Endodermal cell (in vitro differentiated cells): ENCODE measurements around the gene STX1A. TPM values are rescaled to one million over a fixed set of nuclear protein-coding genes. Genes with fewer than 3 reads are reported as not detected.

ENCODE experiments used
- DNase-seq: peaks from one replicate; pipeline ENCODE4 v3.0.0-alpha.2; 2017
- H3K27ac ChIP-seq: 2 replicates; pipeline ENCODE4 v1.5.1; 2013; ENCODE audit warnings: mild to moderate bottlenecking, low read depth, low read length, moderate library complexity
- H3K27me3 ChIP-seq: 2 replicates; pipeline ENCODE4 v1.6.1; 2013; ENCODE audit warnings: mild to moderate bottlenecking, low read length, moderate library complexity; ENCODE audit not compliant: insufficient read depth, control insufficient read depth, poor library complexity, severe bottlenecking
- H3K36me3 ChIP-seq: 2 replicates; pipeline ENCODE4 v1.7.0; 2013; ENCODE audit warnings: mild to moderate bottlenecking, low read length, moderate library complexity; ENCODE audit not compliant: control insufficient read depth, insufficient read depth
- H3K4me1 ChIP-seq: one replicate; pipeline ENCODE4 v1.7.0; 2013; ENCODE audit warnings: low read length; ENCODE audit not compliant: control insufficient read depth, insufficient read depth
- H3K4me3 ChIP-seq: 2 replicates; pipeline ENCODE4 v1.5.1; 2013; ENCODE audit warnings: mild to moderate bottlenecking, low read length, moderate library complexity
- H3K9ac ChIP-seq: 2 replicates; pipeline ENCODE4 v1.6.1; 2013; ENCODE audit warnings: mild to moderate bottlenecking, low read length, moderate library complexity; ENCODE audit not compliant: poor library complexity, severe bottlenecking; ENCODE audit errors: extremely low read depth
- H3K9me3 ChIP-seq: 2 replicates; pipeline ENCODE4 v1.6.1; 2013; ENCODE audit warnings: mild to moderate bottlenecking, low read length, moderate library complexity; ENCODE audit not compliant: control insufficient read depth
- H3K27ac Mint-ChIP-seq: 2 replicates; pipeline ENCODE4 v1.8.0; 2020; ENCODE audit warnings: mixed read lengths
- H3K27me3 Mint-ChIP-seq: 2 replicates; pipeline ENCODE4 v1.8.0; 2021; ENCODE audit warnings: mild to moderate bottlenecking, mixed read lengths; ENCODE audit not compliant: insufficient read depth
- H3K36me3 Mint-ChIP-seq: 2 replicates; pipeline ENCODE4 v1.8.0; 2020; ENCODE audit warnings: low read depth, mixed read lengths
- H3K4me1 Mint-ChIP-seq: 2 replicates; pipeline ENCODE4 v1.8.0; 2020; ENCODE audit warnings: mixed read lengths
- H3K4me3 Mint-ChIP-seq: 2 replicates; pipeline ENCODE4 v1.8.0; 2020; ENCODE audit warnings: mild to moderate bottlenecking, moderate library complexity, mixed read lengths
- H3K9me3 Mint-ChIP-seq: 2 replicates; pipeline ENCODE4 v1.8.0; 2020; ENCODE audit warnings: mild to moderate bottlenecking, mixed read lengths
- WGBS, 2 experiments: methylation state at CpG; one replicate each; pipeline versions ENCODE4 v1.1.5 to v1.1.7; 2013; ENCODE audit warnings: missing lambda C conversion rate in 2 of 2, mixed read lengths in 1 of 2; ENCODE audit not compliant: insufficient coverage in 1 of 2, insufficient read length in 1 of 2; 5-methylcytosine and 5-hydroxymethylcytosine counted together
- total RNA-seq, 2 donors: library from RNA; stranded (reverse); fragmentation: NEBNext Ultra II Directional in 1 of 2; extraction: Animal tissue kit (Norgen Biotek cat#: 25700) in 1 of 2; gene quantifications; 2 replicates in 1 of 2; 3 replicates in 1 of 2; pipeline ENCODE4 v1.2.1, GENCODE V29; 2021
- TF ChIP-seq, protein P1 (sequence below): fragments of 200-600 bp; sonication (generic); conservative IDR thresholded peaks from 2 replicates; pipeline ENCODE4 v1.5.0; 2021; ENCODE audit warnings: antibody characterized with exemption, mild to moderate bottlenecking

Gene STX1A
- total RNA-seq, 2 donors from 2014 or later, result 23.0 to 34.4 TPM

DNA sequence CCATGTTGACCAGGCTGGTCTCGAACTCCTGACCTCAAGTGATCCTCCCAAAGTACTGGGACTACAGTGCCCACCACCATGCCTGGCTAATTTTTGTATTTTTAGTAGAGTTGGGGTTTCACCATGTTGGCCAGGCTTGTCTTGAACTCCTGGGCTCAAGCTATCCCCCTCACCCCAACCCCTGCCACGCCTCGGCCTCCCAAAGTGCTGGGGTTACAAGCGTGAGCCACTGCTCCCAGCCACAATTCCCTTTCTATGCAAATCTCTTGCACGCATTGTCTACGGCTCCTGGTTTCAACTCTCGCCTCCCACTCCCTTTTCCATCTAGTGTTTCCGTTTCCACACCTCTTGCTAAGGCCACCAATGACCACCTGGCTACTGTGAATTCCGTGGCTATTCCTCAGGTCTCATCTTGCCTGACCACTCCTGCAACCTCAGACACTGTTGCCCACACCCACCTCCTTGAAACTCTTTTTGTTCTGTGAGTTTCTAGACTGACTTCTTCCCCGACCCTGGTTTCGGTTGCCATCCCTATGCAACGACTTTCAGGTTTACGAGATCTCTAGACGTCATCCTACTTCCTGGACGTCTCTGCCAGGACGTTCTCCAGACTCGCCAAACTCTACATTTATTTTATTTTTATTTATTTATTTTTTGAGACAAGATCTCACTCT is 47.2 kb upstream of the STX1A start:
- TF ChIP-seq, protein P1, sequence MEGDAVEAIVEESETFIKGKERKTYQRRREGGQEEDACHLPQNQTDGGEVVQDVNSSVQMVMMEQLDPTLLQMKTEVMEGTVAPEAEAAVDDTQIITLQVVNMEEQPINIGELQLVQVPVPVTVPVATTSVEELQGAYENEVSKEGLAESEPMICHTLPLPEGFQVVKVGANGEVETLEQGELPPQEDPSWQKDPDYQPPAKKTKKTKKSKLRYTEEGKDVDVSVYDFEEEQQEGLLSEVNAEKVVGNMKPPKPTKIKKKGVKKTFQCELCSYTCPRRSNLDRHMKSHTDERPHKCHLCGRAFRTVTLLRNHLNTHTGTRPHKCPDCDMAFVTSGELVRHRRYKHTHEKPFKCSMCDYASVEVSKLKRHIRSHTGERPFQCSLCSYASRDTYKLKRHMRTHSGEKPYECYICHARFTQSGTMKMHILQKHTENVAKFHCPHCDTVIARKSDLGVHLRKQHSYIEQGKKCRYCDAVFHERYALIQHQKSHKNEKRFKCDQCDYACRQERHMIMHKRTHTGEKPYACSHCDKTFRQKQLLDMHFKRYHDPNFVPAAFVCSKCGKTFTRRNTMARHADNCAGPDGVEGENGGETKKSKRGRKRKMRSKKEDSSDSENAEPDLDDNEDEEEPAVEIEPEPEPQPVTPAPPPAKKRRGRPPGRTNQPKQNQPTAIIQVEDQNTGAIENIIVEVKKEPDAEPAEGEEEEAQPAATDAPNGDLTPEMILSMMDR, result no peak
- H3K27ac Mint-ChIP-seq, result no peak overlapping the region
- WGBS, 2 experiments, result 89% methylated on average over 14 to 17 of the region's 17 CpGs
- H3K27me3 Mint-ChIP-seq, result peaks cover 30% of the 10 kb centered on the region
- DNase-seq, result no peak
- H3K4me1 Mint-ChIP-seq, result peaks cover 4% of the 10 kb centered on the region
- H3K9ac ChIP-seq, result no peak overlapping the region
- H3K4me3 Mint-ChIP-seq, result no peak overlapping the region
- H3K27ac ChIP-seq, result no peak overlapping the region
- H3K36me3 Mint-ChIP-seq, result peaks cover 6% of the 10 kb centered on the region
- no peaks in the 10 kb centered on the region for H3K4me1 ChIP-seq
- H3K9me3 Mint-ChIP-seq, result no peaks in the 10 kb centered on the region
- H3K36me3 ChIP-seq, result no peaks in the 10 kb centered on the region
- H3K9me3 ChIP-seq, result no peaks in the 10 kb centered on the region
- peaks cover 21% of the 10 kb centered on the region for H3K27me3 ChIP-seq
- no peak overlapping the region for H3K4me3 ChIP-seq

DNA sequence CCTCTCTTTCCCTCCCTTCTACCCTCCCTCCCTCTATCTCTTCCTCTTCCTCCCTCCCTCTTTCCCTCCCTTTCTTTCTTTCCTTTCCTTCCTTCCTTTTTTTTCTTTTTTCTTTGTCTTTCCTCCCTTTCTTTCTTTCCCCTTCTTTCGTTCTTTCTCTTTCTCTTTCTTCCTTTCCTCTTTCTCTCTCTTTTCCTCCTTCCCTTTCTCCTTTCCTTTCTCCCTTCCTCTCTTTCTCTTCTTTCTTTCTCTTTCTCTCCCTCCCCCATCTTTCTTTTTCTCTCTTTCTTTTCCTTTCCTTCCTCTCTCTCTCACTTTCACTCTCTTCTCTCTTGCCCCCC is 43.2 kb upstream of the STX1A start:
- no peaks in the 10 kb centered on the region for H3K36me3 Mint-ChIP-seq
- H3K27me3 ChIP-seq, result no peaks in the 10 kb centered on the region
- TF ChIP-seq, protein P1, result no peak
- 90 to 92% methylated on average over 1 of the region's 1 CpG for WGBS, 2 experiments
- H3K4me1 ChIP-seq, result no peaks in the 10 kb centered on the region
- DNase-seq, result no peak
- no peak overlapping the region for H3K27ac Mint-ChIP-seq
- H3K4me3 ChIP-seq, result no peak overlapping the region
- H3K4me1 Mint-ChIP-seq, result peaks cover 4% of the 10 kb centered on the region
- H3K36me3 ChIP-seq, result no peaks in the 10 kb centered on the region
- no peak overlapping the region for H3K4me3 Mint-ChIP-seq
- H3K27ac ChIP-seq, result no peak overlapping the region
- peaks cover 7% of the 10 kb centered on the region for H3K27me3 Mint-ChIP-seq
- no peaks in the 10 kb centered on the region for H3K9me3 Mint-ChIP-seq
- no peaks in the 10 kb centered on the region for H3K9me3 ChIP-seq
- H3K9ac ChIP-seq, result no peak overlapping the region

DNA sequence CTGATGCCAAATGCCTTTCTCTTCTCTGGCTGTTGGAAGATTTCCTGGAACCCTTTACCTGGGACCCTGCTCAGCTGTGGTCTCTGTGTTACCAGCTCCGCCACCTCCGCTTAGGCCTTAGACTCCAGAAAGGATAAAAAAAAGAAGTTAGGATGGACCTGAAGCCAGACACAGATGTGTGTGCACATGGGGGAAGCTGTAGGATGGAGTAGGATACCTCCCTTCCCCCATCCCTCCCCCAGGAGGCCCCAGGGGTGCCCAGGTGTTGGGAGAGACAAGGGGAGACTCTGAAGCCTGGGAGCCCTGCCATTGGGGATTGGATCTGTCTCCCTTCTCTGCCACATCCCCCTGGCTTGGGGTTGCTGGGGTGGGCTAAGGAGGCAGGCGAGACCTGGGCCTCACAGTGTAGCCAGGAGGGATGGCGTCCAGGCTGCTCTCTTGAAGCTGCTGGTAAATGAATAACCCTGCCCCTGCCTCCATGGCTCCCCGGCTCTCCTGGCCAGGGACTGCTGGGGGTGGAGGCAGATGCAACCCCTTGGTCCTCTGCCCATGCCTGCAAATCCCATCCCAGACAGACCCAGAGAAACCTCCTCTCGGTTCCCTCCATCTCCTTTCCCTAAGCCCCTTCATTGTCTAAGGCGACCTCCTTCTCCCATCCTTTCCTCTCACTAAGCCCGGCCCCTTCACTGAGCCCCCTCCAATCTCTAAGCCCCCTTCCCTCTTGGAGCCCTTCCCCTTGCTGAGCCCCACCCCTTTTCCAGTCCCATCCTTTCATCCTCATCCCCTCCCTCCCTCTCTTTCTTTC is 42.6 kb upstream of the STX1A start:
- 76% methylated on average over 8 of the region's 8 CpGs; no CpG with 5 or more reads in 1 of the 2 experiments for WGBS, 2 experiments
- H3K4me1 ChIP-seq, result no peaks in the 10 kb centered on the region
- H3K36me3 Mint-ChIP-seq, result no peaks in the 10 kb centered on the region
- H3K27ac ChIP-seq, result no peak overlapping the region
- no peaks in the 10 kb centered on the region for H3K9me3 Mint-ChIP-seq
- peak; percentile 66 for DNase-seq
- no peak overlapping the region for H3K9ac ChIP-seq
- H3K4me3 Mint-ChIP-seq, result no peak overlapping the region
- peaks cover 4% of the 10 kb centered on the region for H3K4me1 Mint-ChIP-seq
- TF ChIP-seq, protein P1, result no peak
- H3K4me3 ChIP-seq, result no peak overlapping the region
- no peak overlapping the region for H3K27ac Mint-ChIP-seq
- H3K9me3 ChIP-seq, result no peaks in the 10 kb centered on the region
- no peaks in the 10 kb centered on the region for H3K36me3 ChIP-seq
- H3K27me3 ChIP-seq, result no peaks in the 10 kb centered on the region
- peaks cover 4% of the 10 kb centered on the region for H3K27me3 Mint-ChIP-seq
